B cell (primary cell): ENCODE results near the gene SEMA3A. TPM values are rescaled to one million over a fixed set of nuclear protein-coding genes. Genes with fewer than 3 reads are reported as not detected.

Experiments
- ATAC-seq: fragments of 200-7000 bp; cut with Tn5 transposase; one replicate; pipeline ENCODE4 v1.10.0; 2021; ENCODE audit warnings: low read depth, mild to moderate bottlenecking, moderate number of reproducible peaks, moderate library complexity
- CTCF ChIA-PET: fragments of 350-600 bp; sonication (Branson Sonifier 250); formaldehyde crosslinking; loops from one replicate; lab custom pipeline; 2021; ENCODE audit warnings: antibody characterized with exemption, inconsistent platforms; lab: Charles Lee
- POLR2A ChIA-PET: fragments of 350-600 bp; sonication (Branson Sonifier 250); formaldehyde crosslinking; loops from one replicate; lab custom pipeline; 2021; ENCODE audit warnings: antibody characterized with exemption; lab: Charles Lee
- DNase-seq: peaks from one replicate; pipeline ENCODE4 v3.0.0; 2013
- H2AFZ ChIP-seq: 2 replicates; pipeline ENCODE4 v1.6.1; 2012; ENCODE audit warnings: mild to moderate bottlenecking, low read depth, low read length; ENCODE audit not compliant: insufficient read depth, poor library complexity, severe bottlenecking
- H3K27ac ChIP-seq, 2 donors: 1 replicate in 1 of 2; 2 replicates in 1 of 2; pipeline ENCODE4 v1.5.1; 2012 to 2013; ENCODE audit warnings: low read length in 2 of 2, mild to moderate bottlenecking in 2 of 2, moderate library complexity in 1 of 2
- H3K27me3 ChIP-seq, 4 experiments: fragments of 200-600 bp in 1 of 4; sonication (generic) in 1 of 4; replicated peaks in 1 of 4; 1 replicate in 2 of 4; 2 replicates in 2 of 4; pipeline versions ENCODE4 v1.6.1 to v1.7.0; 2013 to 2016; ENCODE audit warnings: low read length in 3 of 4, mild to moderate bottlenecking in 2 of 4, mixed read lengths in 1 of 4, moderate library complexity in 1 of 4; ENCODE audit not compliant: insufficient read depth in 4 of 4, control insufficient read depth in 3 of 4; ENCODE audit errors: control extremely low read depth in 1 of 4
- H3K36me3 ChIP-seq, 2 experiments: replicated peaks in 1 of 2; 1 replicate in 1 of 2; 2 replicates in 1 of 2; pipeline versions ENCODE4 v1.6.1 to v1.7.1; 2013; ENCODE audit warnings: low read length in 1 of 2; ENCODE audit not compliant: insufficient read depth in 2 of 2, control insufficient read depth in 1 of 2; ENCODE audit errors: control extremely low read depth in 1 of 2, extremely low read depth in 1 of 2
- H3K4me1 ChIP-seq, 2 donors: fragments of 200-600 bp in 1 of 2; sonication (generic) in 1 of 2; 1 replicate in 1 of 2; 2 replicates in 1 of 2; pipeline versions ENCODE4 v1.5.1 to v1.6.1; 2013 to 2017; ENCODE audit warnings: low read length in 2 of 2; ENCODE audit not compliant: control insufficient read depth in 2 of 2, insufficient read depth in 2 of 2
- H3K4me2 ChIP-seq: replicated peaks from 2 replicates; pipeline ENCODE3; 2012; ENCODE audit warnings: mild to moderate bottlenecking, low read depth, low read length; ENCODE audit not compliant: poor library complexity, severe bottlenecking
- H3K4me3 ChIP-seq, 5 experiments: fragments of 200-600 bp in 1 of 5; sonication (generic) in 1 of 5; 1 replicate in 3 of 5; 2 replicates in 2 of 5; pipeline versions ENCODE4 v1.5.1 to v1.7.0; 2011 to 2016; ENCODE audit warnings: low read length in 4 of 5, mild to moderate bottlenecking in 4 of 5, low read depth in 2 of 5, control low read depth in 1 of 5, moderate library complexity in 1 of 5; ENCODE audit not compliant: insufficient read depth in 1 of 5; ENCODE audit errors: control extremely low read depth in 1 of 5, extremely low read depth in 1 of 5
- H3K79me2 ChIP-seq: fragments of 200-600 bp; sonication (generic); one replicate; pipeline ENCODE4 v1.6.0; 2016; ENCODE audit warnings: low read length; ENCODE audit not compliant: control insufficient read depth, insufficient read depth
- H3K9ac ChIP-seq: fragments of 200-600 bp; sonication (generic); 2 replicates; pipeline ENCODE4 v1.6.1; 2017; ENCODE audit warnings: mild to moderate bottlenecking, low read length, moderate library complexity
- H3K9me3 ChIP-seq, 3 donors: one replicate each; pipeline versions ENCODE4 v1.6.1 to v1.7.1; 2013; ENCODE audit warnings: low read length in 2 of 3; ENCODE audit not compliant: control insufficient read depth in 2 of 3, insufficient read depth in 1 of 3; ENCODE audit errors: control extremely low read depth in 1 of 3
- H4K20me1 ChIP-seq: 2 replicates; pipeline ENCODE4 v1.6.0; 2012; ENCODE audit warnings: mild to moderate bottlenecking, low read length; ENCODE audit not compliant: insufficient read depth, control insufficient read depth, poor library complexity, severe bottlenecking
- H3K27ac Mint-ChIP-seq: one replicate; pipeline ENCODE4 v1.8.0; 2021; ENCODE audit warnings: mixed read lengths
- H3K27me3 Mint-ChIP-seq: one replicate; pipeline ENCODE4 v1.8.0; 2021; ENCODE audit warnings: mixed read lengths
- H3K4me1 Mint-ChIP-seq: one replicate; pipeline ENCODE4 v1.8.0; 2021; ENCODE audit warnings: mixed read lengths
- H3K4me3 Mint-ChIP-seq: one replicate; pipeline ENCODE4 v1.8.0; 2021; ENCODE audit warnings: mixed read lengths
- H3K9me3 Mint-ChIP-seq: one replicate; pipeline ENCODE4 v1.8.0; 2022; ENCODE audit warnings: mixed read lengths; ENCODE audit not compliant: insufficient read depth
- CTCF ChIP-seq: fragments of 200-600 bp; IDR thresholded peaks from one replicate; pipeline ENCODE4 v1.8.0; 2022; ENCODE audit warnings: antibody characterized with exemption, mild to moderate bottlenecking
- EZH2 ChIP-seq: IDR thresholded peaks from 2 replicates; pipeline ENCODE4 v1.6.1; 2012; ENCODE audit warnings: borderline replicate concordance, low read depth, mild to moderate bottlenecking, moderate library complexity, low read length; ENCODE audit not compliant: insufficient read depth, poor library complexity, severe bottlenecking
- WGBS: methylation state at CpG from one replicate; pipeline ENCODE4 v1.1.5; 2013; ENCODE audit warnings: missing lambda C conversion rate; ENCODE audit not compliant: insufficient coverage; 5-methylcytosine and 5-hydroxymethylcytosine counted together
- intact Hi-C: fragments of 100-400 bp; cut with micrococcal nuclease; formaldehyde crosslinking; loops from one replicate; pipeline ENCODE4 v1.10.0; 2022
- polyA plus RNA-seq: library from polyadenylated mRNA; depleted of rRNA; stranded (reverse); fragments of >200 nt; gene quantifications from 2 replicates; pipeline ENCODE4 v1.2.3, GENCODE V29; 2012
- total RNA-seq, 2 donors: library from RNA; stranded (reverse); fragments of 120-200 nt in 1 of 2; gene quantifications; 1 replicate in 1 of 2; 2 replicates in 1 of 2; pipeline versions ENCODE4 v1.2.3 to v1.2.4, GENCODE V29; 2013 to 2022

Gene SEMA3A
- total and polyA plus RNA-seq, 2 donors (not counting 1 experiment from before 2014, with no cell fraction given), result not detected

- 90% methylated on average over 3 of the region's 3 CpGs for WGBS
- H3K27me3 ChIP-seq, result no peaks in the 10 kb centered on the region
- intact Hi-C loops, result no loop called here
- CTCF ChIA-PET, result no interaction called here
- H4K20me1 ChIP-seq, result no peaks in the 10 kb centered on the region
- TF ChIP-seq CTCF (no peak), EZH2 (no peak)
- DNase-seq (no peak), ATAC-seq (no peak)
- H3K4me2 ChIP-seq, result no peak overlapping the region
- H3K36me3 ChIP-seq, result no peaks in the 10 kb centered on the region
- no peak overlapping the region for H3K27ac ChIP-seq
- POLR2A ChIA-PET, result no interaction called here
- H3K27ac Mint-ChIP-seq, result no peak overlapping the region
- H3K9ac ChIP-seq, result no peak overlapping the region
- no peak overlapping the region for H2AFZ ChIP-seq
- H3K4me1 ChIP-seq, result no peaks in the 10 kb centered on the region
- no peaks in the 10 kb centered on the region for H3K4me1 Mint-ChIP-seq
- no peaks in the 10 kb centered on the region for H3K79me2 ChIP-seq
- H3K27me3 Mint-ChIP-seq, result no peaks in the 10 kb centered on the region
- no peaks in the 10 kb centered on the region for H3K9me3 ChIP-seq
- H3K4me3 ChIP-seq, result no peak overlapping the region
- H3K4me3 Mint-ChIP-seq, result no peak overlapping the region
- no peaks in the 10 kb centered on the region for H3K9me3 Mint-ChIP-seq
Measured at GRCh38 chr7:84040355-84040754, 154.2 kb downstream of the SEMA3A start.

DNA sequence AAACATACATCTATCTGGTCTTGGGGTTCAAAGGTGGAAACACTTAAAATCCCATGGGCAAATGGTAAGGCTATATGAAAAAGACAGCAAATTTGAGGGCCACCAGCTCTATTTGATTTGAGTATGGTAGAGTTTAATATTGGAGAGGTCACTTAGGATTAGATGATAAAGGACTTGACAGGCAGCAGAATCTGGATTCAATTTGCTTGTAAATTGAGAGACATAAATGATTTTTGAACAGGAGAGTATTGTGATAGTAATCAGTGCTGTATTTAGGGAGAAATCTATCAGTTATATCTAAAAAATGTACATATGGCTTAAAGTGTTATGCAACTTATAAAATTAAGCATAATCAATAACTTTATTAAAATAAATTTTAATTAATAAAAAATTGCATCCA lies 155.2 kb downstream of the SEMA3A start:
- H2AFZ ChIP-seq, result no peak overlapping the region
- H3K4me3 ChIP-seq, result no peak overlapping the region
- H3K4me1 ChIP-seq, result no peaks in the 10 kb centered on the region
- CTCF ChIA-PET, result no interaction called here
- Mint-ChIP-seq H3K27ac (no peak overlapping the region), H3K4me1 (no peaks in the 10 kb centered on the region), H3K4me3 (no peak overlapping the region), H3K27me3 (no peaks in the 10 kb centered on the region), H3K9me3 (no peaks in the 10 kb centered on the region)
- no peak for ATAC-seq
- no peaks in the 10 kb centered on the region for H3K27me3 ChIP-seq
- no peaks in the 10 kb centered on the region for H4K20me1 ChIP-seq
- DNase-seq, result no peak
- no peaks in the 10 kb centered on the region for H3K79me2 ChIP-seq
- intact Hi-C loops, result no loop called here
- H3K4me2 ChIP-seq, result no peak overlapping the region
- no peak overlapping the region for H3K9ac ChIP-seq
- H3K27ac ChIP-seq, result no peak overlapping the region
- no peaks in the 10 kb centered on the region for H3K9me3 ChIP-seq
- TF ChIP-seq CTCF (no peak), EZH2 (no peak)
- H3K36me3 ChIP-seq, result no peaks in the 10 kb centered on the region
- POLR2A ChIA-PET, result no interaction called here
